ENCODE data around the gene GDF2.

GRCh38 chr10:47317251-47317650, 5.0 kb upstream of the GDF2 start:
- TF ChIP-seq POLR2AphosphoS5 (IDR thresholded peaks at IDR 0.05; ENCODE audit: low read depth) (no peak), EZH2 (IDR thresholded peaks at IDR 0.05; ENCODE audit: low read depth, unreplicated experiment) (no peak), CREB1 (CRISPR knock-in tag; IDR thresholded peaks at IDR 0.05; ENCODE audit: low read depth) (no peak), CTCF (conservative IDR thresholded peaks at IDR 0.05; ENCODE audit: low read depth in 2 of 2) (no peak), EZH2phosphoT487 (IDR thresholded peaks at IDR 0.05; ENCODE audit: unreplicated experiment) (no peak), NANOG (IDR thresholded peaks at IDR 0.05; ENCODE audit: borderline replicate concordance) (no peak)

Measured in GM23338 (cell line).